SH-SY5Y (cell line): Measurements from ENCODE around the gene KIF5A.

Experiments
- GATA2 ChIP-seq: IDR thresholded peaks from 2 replicates; pipeline ENCODE4 v1.6.1; 2011; ENCODE audit warnings: mild to moderate bottlenecking, low read depth, low read length
- GATA3 ChIP-seq: IDR thresholded peaks from 2 replicates; pipeline ENCODE4 v1.6.1; 2011; ENCODE audit warnings: low read depth, mild to moderate bottlenecking, low read length, moderate library complexity

DNA sequence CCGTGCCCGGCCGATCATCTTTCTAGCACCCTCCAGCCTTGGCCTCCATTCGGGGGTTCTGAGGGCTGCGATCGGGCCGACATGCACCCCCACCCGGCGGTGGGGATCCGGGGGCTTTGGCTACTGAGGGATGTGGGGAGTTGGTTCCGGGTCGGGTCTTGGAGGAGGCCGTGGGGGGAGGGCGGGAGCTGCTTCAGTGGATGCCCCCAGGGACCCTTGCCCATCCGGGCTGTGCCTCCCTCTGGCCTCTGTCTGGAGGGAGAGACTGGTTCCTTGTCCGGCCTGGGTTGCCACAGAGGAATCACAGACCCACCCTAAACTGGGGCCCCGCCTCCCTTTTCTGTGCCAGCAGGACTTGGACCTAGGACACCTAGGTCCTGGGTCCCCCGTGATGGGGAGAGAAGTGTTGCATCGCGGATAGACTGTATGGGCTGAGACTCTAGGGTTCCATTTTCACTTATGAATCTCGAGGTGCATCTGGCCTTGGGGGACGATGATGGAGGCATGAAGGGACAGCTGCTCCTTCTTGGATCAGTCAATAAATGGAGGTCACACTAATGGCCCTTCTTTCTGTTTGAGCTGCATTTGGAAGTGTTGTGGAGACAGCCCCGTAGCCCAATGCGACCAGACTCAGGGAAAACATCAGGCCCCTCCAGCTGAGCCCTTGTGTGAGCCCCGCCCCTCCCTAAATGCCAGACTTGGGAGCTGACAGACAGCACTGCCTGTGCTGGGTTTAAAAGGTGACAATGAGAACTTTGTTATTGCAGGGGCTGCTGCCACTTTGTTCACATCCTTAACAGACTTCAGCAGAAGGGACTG is 55.4 kb downstream of the KIF5A start:
- no peak for TF ChIP-seq GATA2
- no peak for TF ChIP-seq GATA3
